Endothelial cell of umbilical vein (primary cell): ENCODE measurements around the gene IDH1. TPM values are rescaled to one million over a fixed set of nuclear protein-coding genes. Genes with fewer than 3 reads are reported as not detected.

Source experiments
- BruUV-seq: library from RNA; stranded (reverse); fragments of 400-500 nt; replicated peaks from 2 replicates; lab custom pipeline; 2021; lab: Mats Ljungman, UMichigan
- CTCF ChIA-PET: fragments of 300-600, 350-600 bp; sonication (Branson Sonifier 250); formaldehyde crosslinking; loops from one replicate; lab custom pipeline; 2021; ENCODE audit warnings: antibody characterized with exemption, inconsistent platforms; lab: Charles Lee
- POLR2A ChIA-PET: fragments of 300-600, 350-600 bp; sonication (Branson Sonifier 250); formaldehyde crosslinking; loops from one replicate; lab custom pipeline; 2021; ENCODE audit warnings: antibody characterized with exemption, inconsistent platforms; lab: Charles Lee
- DNase-seq: peaks from one replicate; pipeline ENCODE4 v3.0.0-alpha.2; 2011; ENCODE audit warnings: low read depth, low spot score
- FAIRE-seq: peaks from 2 replicates; lab custom pipeline; 2011; peaks lifted over from hg19 to GRCh38; lab: Jason Lieb, UNC
- H2AFZ ChIP-seq: 2 replicates; pipeline ENCODE4 v1.6.0; 2012; ENCODE audit warnings: low read depth, low read length, control low read depth, inconsistent platforms
- H3K27ac ChIP-seq: 2 replicates; pipeline ENCODE4 v1.5.1; 2011; ENCODE audit warnings: low read depth, mild to moderate bottlenecking, control low read depth, low read length, moderate library complexity; ENCODE audit not compliant: insufficient read depth
- H3K27me3 ChIP-seq, 2 experiments: 2 replicates each; pipeline versions ENCODE4 v1.6.0 to v1.6.1; 2011; ENCODE audit warnings: low read length in 2 of 2, mixed read lengths in 1 of 2; ENCODE audit not compliant: control insufficient read depth in 2 of 2, insufficient read depth in 2 of 2
- H3K36me3 ChIP-seq, 2 experiments: 2 replicates in 1 of 2; 3 replicates in 1 of 2; pipeline ENCODE4 v1.5.1; 2011; ENCODE audit warnings: low read length in 2 of 2, mild to moderate bottlenecking in 1 of 2, moderate library complexity in 1 of 2; ENCODE audit not compliant: control insufficient read depth in 2 of 2, insufficient read depth in 2 of 2; ENCODE audit errors: extremely low read depth in 1 of 2
- H3K4me1 ChIP-seq: 3 replicates; pipeline ENCODE4 v1.5.1; 2011; ENCODE audit warnings: mild to moderate bottlenecking, low read length; ENCODE audit not compliant: control insufficient read depth, insufficient read depth; ENCODE audit errors: extremely low read depth
- H3K4me2 ChIP-seq: 2 replicates; pipeline ENCODE4 v1.6.1; 2011; ENCODE audit warnings: low read length, control low read depth, mixed read lengths; ENCODE audit not compliant: insufficient read depth
- H3K4me3 ChIP-seq, 3 experiments: fragments of 200-600 bp in 1 of 3; sonication (generic), shearing (Covaris generic) in 1 of 3; replicated peaks in 1 of 3; 2 replicates each; pipeline ENCODE4 v1.5.1; 2011 to 2016; ENCODE audit warnings: control low read depth in 3 of 3, low read length in 3 of 3, mild to moderate bottlenecking in 2 of 3, inconsistent platforms in 1 of 3, low read depth in 1 of 3, moderate library complexity in 1 of 3; ENCODE audit not compliant: insufficient read depth in 1 of 3
- H3K79me2 ChIP-seq: 2 replicates; pipeline ENCODE4 v1.6.0; 2012; ENCODE audit warnings: low read length, inconsistent platforms; ENCODE audit not compliant: control insufficient read depth, insufficient read depth
- H3K9ac ChIP-seq: replicated peaks from 2 replicates; pipeline ENCODE3; 2011; ENCODE audit warnings: low read length, control low read depth; ENCODE audit not compliant: insufficient read depth; ENCODE audit errors: extremely low read depth
- H3K9me1 ChIP-seq: replicated peaks from 3 replicates; pipeline ENCODE4 v1.6.0; 2011; ENCODE audit warnings: mild to moderate bottlenecking, low read length; ENCODE audit not compliant: control insufficient read depth, insufficient read depth; ENCODE audit errors: extremely low read depth
- H3K9me3 ChIP-seq: replicated peaks from 2 replicates; pipeline ENCODE4 v1.5.1; 2012; ENCODE audit warnings: low read length, inconsistent platforms; ENCODE audit not compliant: control insufficient read depth, insufficient read depth
- H4K20me1 ChIP-seq: replicated peaks from 2 replicates; pipeline ENCODE3; 2011; ENCODE audit warnings: mild to moderate bottlenecking, low read length; ENCODE audit not compliant: control insufficient read depth, insufficient read depth; ENCODE audit errors: extremely low read depth
- EZH2 ChIP-seq: IDR thresholded peaks from 2 replicates; pipeline ENCODE4 v1.6.1; 2012; ENCODE audit warnings: borderline replicate concordance, low read depth, mild to moderate bottlenecking, moderate library complexity, low read length, inconsistent platforms; ENCODE audit not compliant: severe bottlenecking
- FOS ChIP-seq: IDR thresholded peaks from 2 replicates; pipeline ENCODE4 v1.6.1; 2011; ENCODE audit warnings: mild to moderate bottlenecking, low read length, moderate library complexity, borderline replicate concordance; ENCODE audit not compliant: insufficient read depth
- GATA2 ChIP-seq: IDR thresholded peaks from 2 replicates; pipeline ENCODE4 v1.7.0; 2011; ENCODE audit warnings: low read depth, mild to moderate bottlenecking, moderate library complexity, mixed read lengths, low read length; ENCODE audit not compliant: insufficient read length, insufficient read depth
- JUN ChIP-seq: IDR thresholded peaks from 2 replicates; pipeline ENCODE4 v1.6.1; 2011; ENCODE audit warnings: borderline replicate concordance, low read depth; ENCODE audit not compliant: insufficient read length, insufficient read depth
- MYC ChIP-seq: IDR thresholded peaks from one replicate; pipeline ENCODE4 v1.6.1; 2011; ENCODE audit warnings: mild to moderate bottlenecking, low read depth, low read length
- POLR2A ChIP-seq: IDR thresholded peaks from 2 replicates; pipeline ENCODE4 v1.6.1; 2012; ENCODE audit warnings: low read depth, mild to moderate bottlenecking, control low read depth, low read length
- POLR2AphosphoS5 ChIP-seq: IDR thresholded peaks from 2 replicates; pipeline ENCODE4 v1.6.1; 2012; ENCODE audit warnings: low read depth, mild to moderate bottlenecking, control low read depth, low read length, moderate library complexity; ENCODE audit not compliant: insufficient read depth
- dilution Hi-C: fragments of 300-500 bp; cut with MboI; formaldehyde crosslinking; loops from one replicate; pipeline ENCODE4 v1.15.0; 2019; ENCODE audit warnings: low sequenced_read_pairs; ENCODE audit not compliant: extremely low pct_ligation_motif_present
- intact Hi-C: fragments of 100-400 bp; cut with micrococcal nuclease; formaldehyde crosslinking; loops from one replicate; pipeline ENCODE4 v1.10.0; 2022
- polyA plus RNA-seq, 4 experiments: library from polyadenylated mRNA; depleted of rRNA in 3 of 4; stranded (reverse) in 3 of 4; unstranded in 1 of 4; fragments of >200 nt; gene quantifications; 2 replicates each; pipeline versions ENCODE4 v1.2.1 to v1.2.3, GENCODE V29; 2011 to 2012; ENCODE audit warnings: missing spikeins in 1 of 4
- total RNA-seq: library from RNA; stranded (reverse); gene quantifications from 2 replicates; pipeline ENCODE4 v1.2.3, GENCODE V29; 2021
- TF ChIP-seq, protein P1 (sequence below): IDR thresholded peaks from 2 replicates; pipeline ENCODE4 v1.6.1; 2011; ENCODE audit not compliant: insufficient read depth, insufficient read length
- TF ChIP-seq, protein P2 (sequence below), 2 donors: IDR thresholded peaks; 1 replicate in 1 of 2; 2 replicates in 1 of 2; pipeline ENCODE4 v1.5.1; 2011; ENCODE audit warnings: low read length in 2 of 2, mild to moderate bottlenecking in 2 of 2, moderate library complexity in 2 of 2, control low read depth in 1 of 2, inconsistent platforms in 1 of 2, low read depth in 1 of 2; ENCODE audit not compliant: insufficient read depth in 1 of 2; ENCODE audit errors: extremely low read depth in 1 of 2

Gene IDH1
- total and polyA plus RNA-seq, 2 donors (not counting 3 experiments of a cell fraction or from before 2014, with no cell fraction given): 63.1 to 107 TPM

DNA sequence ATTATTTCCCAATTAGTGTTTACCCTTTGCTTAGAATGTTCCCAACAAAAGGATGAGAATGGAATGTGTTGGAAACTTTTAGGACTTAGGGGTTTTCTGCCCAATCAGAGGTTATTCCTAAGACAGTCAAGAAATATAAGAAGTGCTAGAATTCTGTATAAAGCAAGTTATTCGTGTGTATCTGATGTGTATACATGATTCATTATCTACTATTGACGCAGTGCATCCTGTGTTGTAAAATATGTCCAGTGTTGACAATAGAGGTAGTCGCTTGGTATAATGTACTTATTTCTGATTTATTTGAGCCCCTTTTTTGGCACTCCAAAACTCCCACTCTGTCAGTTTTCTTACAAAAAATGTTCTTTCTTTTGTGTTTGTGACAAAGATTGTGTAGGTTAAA, 12.1 kb upstream of the IDH1 start:
- dilution Hi-C loops: no loop called here
- H3K36me3 ChIP-seq: peaks cover 0 to 5% of the 10 kb centered on the region in 2 experiments
- DNase-seq (peak; percentile 54), FAIRE-seq (no peak)
- intact Hi-C loops: loop anchor here (1.0 kb wide), 1 partner anchor 12 kb away; the partner anchor contains the start of gene IDH1
- H4K20me1 ChIP-seq: no peaks in the 10 kb centered on the region
- TF ChIP-seq FOS: peak; percentile 13
- TF ChIP-seq, protein P1, sequence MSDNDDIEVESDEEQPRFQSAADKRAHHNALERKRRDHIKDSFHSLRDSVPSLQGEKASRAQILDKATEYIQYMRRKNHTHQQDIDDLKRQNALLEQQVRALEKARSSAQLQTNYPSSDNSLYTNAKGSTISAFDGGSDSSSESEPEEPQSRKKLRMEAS: no peak
- TF ChIP-seq POLR2A: no peak
- TF ChIP-seq JUN: no peak
- no peaks in the 10 kb centered on the region for H3K9me3 ChIP-seq
- peaks cover 44% of the 10 kb centered on the region for H3K79me2 ChIP-seq
- H3K27me3 ChIP-seq: no peaks in the 10 kb centered on the region
- peaks cover 24% of the 10 kb centered on the region for H3K4me1 ChIP-seq
- H3K27ac ChIP-seq: peak overlapping the region; percentile 85
- BruUV-seq: TSS peak; percentile 47
- no peaks in the 10 kb centered on the region for H3K9me1 ChIP-seq
- ChIA-PET POLR2A (interaction anchor here (1.2 kb wide), 1 partner anchor 12 kb away, joined by 8 read pairs; the partner anchor contains the start of gene IDH1), CTCF (interaction anchor here (2.5 to 3.2 kb wide), 2 partner anchors 13 to 91 kb away, joined by 8 to 62 read pairs; partner anchors contain the start of gene IDH1)
- H3K4me2 ChIP-seq: peak overlapping the region; percentile 93
- H3K9ac ChIP-seq: peak overlapping the region; percentile 96
- peak overlapping the region; percentile 92 to 94 (median 94) for H3K4me3 ChIP-seq
- H2AFZ ChIP-seq: no peak overlapping the region

DNA sequence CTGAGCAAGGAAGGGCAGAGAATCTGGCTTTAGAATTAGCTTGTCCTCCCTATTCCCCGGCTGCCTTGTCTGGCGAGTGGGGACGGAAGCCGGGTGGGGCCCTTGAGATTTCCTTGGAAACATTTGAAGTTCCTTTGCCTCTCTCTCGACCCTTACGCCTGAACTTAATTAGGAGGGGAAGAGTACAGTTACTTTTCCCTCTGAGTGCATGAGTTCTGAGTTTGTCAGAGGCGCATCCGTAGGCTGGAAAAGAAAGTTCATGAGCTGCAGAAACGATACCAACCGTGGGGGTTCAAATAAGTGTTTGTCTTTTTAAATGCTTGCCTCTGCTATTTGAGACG, 11.7 kb upstream of the IDH1 start:
- FAIRE-seq (no peak), DNase-seq (no peak)
- CTCF ChIA-PET: interaction anchor here (0.8 to 3.2 kb wide), 3 partner anchors 13 to 90 kb away, joined by 3 to 62 read pairs (median 8); partner anchors contain the start of gene IDH1
- dilution Hi-C loops: no loop called here
- Histone ChIP-seq H3K9me3 (no peaks in the 10 kb centered on the region), H3K27ac (peak overlapping the region; percentile 85), H3K4me3 (peak overlapping the region; percentile 92 to 94 (median 94)), H4K20me1 (no peaks in the 10 kb centered on the region), H3K9me1 (no peaks in the 10 kb centered on the region), H3K4me2 (peak overlapping the region; percentile 93), H3K9ac (peak overlapping the region; percentile 96), H3K27me3 (no peaks in the 10 kb centered on the region), H3K4me1 (peaks cover 24% of the 10 kb centered on the region), H3K36me3 (peaks cover 0 to 2% of the 10 kb centered on the region in 2 experiments), H2AFZ (peak overlapping the region; percentile 23), H3K79me2 (peaks cover 42% of the 10 kb centered on the region)
- BruUV-seq: no TSS peak
- TF ChIP-seq JUN (no peak), MYC (no peak), GATA2 (no peak), POLR2A (no peak), EZH2 (no peak), POLR2AphosphoS5 (no peak), FOS (no peak)
- TF ChIP-seq, protein P2, sequence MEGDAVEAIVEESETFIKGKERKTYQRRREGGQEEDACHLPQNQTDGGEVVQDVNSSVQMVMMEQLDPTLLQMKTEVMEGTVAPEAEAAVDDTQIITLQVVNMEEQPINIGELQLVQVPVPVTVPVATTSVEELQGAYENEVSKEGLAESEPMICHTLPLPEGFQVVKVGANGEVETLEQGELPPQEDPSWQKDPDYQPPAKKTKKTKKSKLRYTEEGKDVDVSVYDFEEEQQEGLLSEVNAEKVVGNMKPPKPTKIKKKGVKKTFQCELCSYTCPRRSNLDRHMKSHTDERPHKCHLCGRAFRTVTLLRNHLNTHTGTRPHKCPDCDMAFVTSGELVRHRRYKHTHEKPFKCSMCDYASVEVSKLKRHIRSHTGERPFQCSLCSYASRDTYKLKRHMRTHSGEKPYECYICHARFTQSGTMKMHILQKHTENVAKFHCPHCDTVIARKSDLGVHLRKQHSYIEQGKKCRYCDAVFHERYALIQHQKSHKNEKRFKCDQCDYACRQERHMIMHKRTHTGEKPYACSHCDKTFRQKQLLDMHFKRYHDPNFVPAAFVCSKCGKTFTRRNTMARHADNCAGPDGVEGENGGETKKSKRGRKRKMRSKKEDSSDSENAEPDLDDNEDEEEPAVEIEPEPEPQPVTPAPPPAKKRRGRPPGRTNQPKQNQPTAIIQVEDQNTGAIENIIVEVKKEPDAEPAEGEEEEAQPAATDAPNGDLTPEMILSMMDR (IDR thresholded peaks at IDR 0.05; ENCODE audit: extremely low read depth in 1 of 2, insufficient read depth in 1 of 2, low read depth in 1 of 2, low read length in 2 of 2): no peak
- TF ChIP-seq, protein P1: no peak
- POLR2A ChIA-PET: interaction anchor here (0.9 to 1.2 kb wide), 2 partner anchors 12 to 241 kb away, joined by 3 to 8 read pairs; partner anchors contain the start of genes IDH1 and PLEKHM3
- intact Hi-C loops: loop anchor here (1.0 kb wide), 1 partner anchor 11 kb away; the partner anchor contains the start of gene IDH1
